Lower leg skin (tissue), 4 donors: ENCODE results near the gene DLGAP3. TPM values are rescaled to one million over a fixed set of nuclear protein-coding genes. Genes with fewer than 3 reads are reported as not detected.

ENCODE experiments used
- DNase-seq, 2 donors: peaks; one replicate each; pipeline ENCODE4 v3.0.0-alpha.2; 2019; ENCODE audit warnings: low spot score in 2 of 2
- H3K4me3 ChIP-seq: fragments of 200-600 bp; sonication (generic); 2 replicates; pipeline ENCODE4 v1.5.1; 2017; ENCODE audit warnings: mild to moderate bottlenecking, low read depth; ENCODE audit not compliant: poor library complexity, severe bottlenecking
- POLR2A ChIP-seq, 2 donors: fragments of 450-650 bp; IDR thresholded peaks; one replicate each; pipeline ENCODE4 v1.6.1; 2016 to 2017; ENCODE audit warnings: antibody characterized with exemption in 2 of 2, mild to moderate bottlenecking in 1 of 2, moderate library complexity in 1 of 2
- WGBS, 2 donors: methylation state at CpG; one replicate each; pipeline ENCODE4 v1.1.5; 2018; 5-methylcytosine and 5-hydroxymethylcytosine counted together
- intact Hi-C: fragments of 100-400 bp; cut with DNase I; formaldehyde crosslinking; loops from one replicate; pipeline ENCODE4 v1.15.0; 2023; ENCODE audit warnings: low total_unique reads
- total RNA-seq, 4 donors: library from RNA; depleted of rRNA; stranded (reverse); fragments of >200 nt; gene quantifications; one replicate each; pipeline ENCODE4 v1.1.0, GENCODE V29; 2016
- TF ChIP-seq, protein P1 (sequence below), 3 donors: fragments of 450-650 bp; IDR thresholded peaks; one replicate each; pipeline ENCODE4 v1.5.1; 2016; ENCODE audit warnings: antibody characterized with exemption in 3 of 3, mild to moderate bottlenecking in 3 of 3, moderate library complexity in 2 of 3

The DLGAP3 gene, protein sequence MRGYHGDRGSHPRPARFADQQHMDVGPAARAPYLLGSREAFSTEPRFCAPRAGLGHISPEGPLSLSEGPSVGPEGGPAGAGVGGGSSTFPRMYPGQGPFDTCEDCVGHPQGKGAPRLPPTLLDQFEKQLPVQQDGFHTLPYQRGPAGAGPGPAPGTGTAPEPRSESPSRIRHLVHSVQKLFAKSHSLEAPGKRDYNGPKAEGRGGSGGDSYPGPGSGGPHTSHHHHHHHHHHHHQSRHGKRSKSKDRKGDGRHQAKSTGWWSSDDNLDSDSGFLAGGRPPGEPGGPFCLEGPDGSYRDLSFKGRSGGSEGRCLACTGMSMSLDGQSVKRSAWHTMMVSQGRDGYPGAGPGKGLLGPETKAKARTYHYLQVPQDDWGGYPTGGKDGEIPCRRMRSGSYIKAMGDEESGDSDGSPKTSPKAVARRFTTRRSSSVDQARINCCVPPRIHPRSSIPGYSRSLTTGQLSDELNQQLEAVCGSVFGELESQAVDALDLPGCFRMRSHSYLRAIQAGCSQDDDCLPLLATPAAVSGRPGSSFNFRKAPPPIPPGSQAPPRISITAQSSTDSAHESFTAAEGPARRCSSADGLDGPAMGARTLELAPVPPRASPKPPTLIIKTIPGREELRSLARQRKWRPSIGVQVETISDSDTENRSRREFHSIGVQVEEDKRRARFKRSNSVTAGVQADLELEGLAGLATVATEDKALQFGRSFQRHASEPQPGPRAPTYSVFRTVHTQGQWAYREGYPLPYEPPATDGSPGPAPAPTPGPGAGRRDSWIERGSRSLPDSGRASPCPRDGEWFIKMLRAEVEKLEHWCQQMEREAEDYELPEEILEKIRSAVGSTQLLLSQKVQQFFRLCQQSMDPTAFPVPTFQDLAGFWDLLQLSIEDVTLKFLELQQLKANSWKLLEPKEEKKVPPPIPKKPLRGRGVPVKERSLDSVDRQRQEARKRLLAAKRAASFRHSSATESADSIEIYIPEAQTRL
- under 1 TPM in 2 of 4 donors, not detected in 2; 0.07 to 0.19 TPM for total RNA-seq

DNA sequence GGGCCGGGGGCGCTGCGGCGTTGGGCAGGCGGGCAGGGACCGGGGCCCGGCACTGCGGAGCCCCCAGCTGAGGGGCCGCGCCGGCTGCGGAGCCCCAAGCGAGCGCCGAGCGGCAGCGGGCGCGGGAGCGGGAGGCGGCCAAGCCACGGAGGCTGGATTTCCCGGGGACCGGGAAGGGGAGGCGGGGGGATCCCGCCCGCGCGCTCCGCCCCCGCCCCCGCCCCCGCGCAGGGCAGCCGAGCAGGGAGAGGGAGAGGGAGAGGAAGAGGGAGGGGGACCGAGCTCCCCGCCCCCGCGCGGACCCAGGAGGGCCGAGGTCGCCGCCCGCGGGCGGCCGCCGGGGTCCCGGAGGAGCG is at the start of gene DLGAP3:
TSS of gene DLGAP3 (minus strand) at position 154 of the 356 bp plus-strand sequence. CDS start 24,267 bp downstream, outside the sequence.
- intact Hi-C loops, result no loop called here
- WGBS, 2 donors, result 0% methylated on average over 8 to 19 of the region's 50 CpGs
- TF ChIP-seq POLR2A (IDR thresholded peaks at IDR 0.05), result no peak
- TF ChIP-seq, protein P1, sequence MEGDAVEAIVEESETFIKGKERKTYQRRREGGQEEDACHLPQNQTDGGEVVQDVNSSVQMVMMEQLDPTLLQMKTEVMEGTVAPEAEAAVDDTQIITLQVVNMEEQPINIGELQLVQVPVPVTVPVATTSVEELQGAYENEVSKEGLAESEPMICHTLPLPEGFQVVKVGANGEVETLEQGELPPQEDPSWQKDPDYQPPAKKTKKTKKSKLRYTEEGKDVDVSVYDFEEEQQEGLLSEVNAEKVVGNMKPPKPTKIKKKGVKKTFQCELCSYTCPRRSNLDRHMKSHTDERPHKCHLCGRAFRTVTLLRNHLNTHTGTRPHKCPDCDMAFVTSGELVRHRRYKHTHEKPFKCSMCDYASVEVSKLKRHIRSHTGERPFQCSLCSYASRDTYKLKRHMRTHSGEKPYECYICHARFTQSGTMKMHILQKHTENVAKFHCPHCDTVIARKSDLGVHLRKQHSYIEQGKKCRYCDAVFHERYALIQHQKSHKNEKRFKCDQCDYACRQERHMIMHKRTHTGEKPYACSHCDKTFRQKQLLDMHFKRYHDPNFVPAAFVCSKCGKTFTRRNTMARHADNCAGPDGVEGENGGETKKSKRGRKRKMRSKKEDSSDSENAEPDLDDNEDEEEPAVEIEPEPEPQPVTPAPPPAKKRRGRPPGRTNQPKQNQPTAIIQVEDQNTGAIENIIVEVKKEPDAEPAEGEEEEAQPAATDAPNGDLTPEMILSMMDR (IDR thresholded peaks at IDR 0.05), result no peak
- DNase-seq, result no peak
- no peak within 1 kb of the TSS for H3K4me3 ChIP-seq

DNA sequence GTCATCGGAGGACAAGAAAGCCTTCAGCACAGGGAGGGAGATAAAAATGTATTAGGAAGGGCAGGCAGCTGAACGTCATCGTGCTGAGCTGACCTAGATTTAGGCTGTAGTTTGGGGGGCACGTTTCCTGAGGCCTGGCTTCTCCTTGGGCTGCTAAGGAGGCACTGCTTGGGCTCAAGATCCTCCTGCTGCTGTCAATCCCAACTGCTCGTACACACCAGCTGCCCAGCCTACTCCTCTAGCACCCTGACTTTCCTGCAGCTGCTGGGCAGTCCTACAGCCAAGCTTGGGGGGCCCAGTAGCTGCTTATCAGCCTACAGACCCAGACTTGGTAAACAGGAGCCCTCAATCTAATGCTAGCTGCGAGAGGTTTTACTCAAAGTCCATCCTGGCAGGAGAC is 49.5 kb upstream of the DLGAP3 start:
- DNase-seq, result no peak
- WGBS, 2 donors, result 52 to 68% methylated on average over 6 of the region's 6 CpGs
- H3K4me3 ChIP-seq, result no peak overlapping the region
- TF ChIP-seq, protein P1 (IDR thresholded peaks at IDR 0.05), result no peak
- TF ChIP-seq POLR2A (IDR thresholded peaks at IDR 0.05), result no peak
- intact Hi-C loops, result no loop called here

DNA sequence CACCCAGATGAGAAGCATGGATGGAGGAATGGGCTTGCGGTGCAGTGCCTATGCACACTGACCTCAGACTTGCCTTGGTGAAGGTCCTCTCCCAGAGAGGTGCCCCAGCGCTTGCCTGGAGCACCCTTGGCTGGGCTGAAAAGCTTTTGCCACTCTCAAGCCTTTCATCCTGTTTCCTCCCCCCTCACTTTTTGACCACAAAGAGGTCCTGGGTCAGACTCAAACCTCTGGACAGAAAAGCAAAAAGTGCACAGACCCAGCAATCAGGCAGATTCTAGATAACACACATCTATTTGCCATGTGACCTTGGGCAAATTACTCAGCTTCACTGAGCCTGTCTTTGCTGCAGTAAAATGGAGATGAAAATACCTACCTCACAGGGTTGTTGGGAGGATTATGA is 48.4 kb upstream of the DLGAP3 start:
- TF ChIP-seq, protein P1 (IDR thresholded peaks at IDR 0.05), result no peak
- TF ChIP-seq POLR2A (IDR thresholded peaks at IDR 0.05), result no peak
- intact Hi-C loops, result no loop called here
- WGBS, 2 donors, result 100% methylated on average over 1 to 2 of the region's 2 CpGs
- no peak for DNase-seq
- no peak overlapping the region for H3K4me3 ChIP-seq

DNA sequence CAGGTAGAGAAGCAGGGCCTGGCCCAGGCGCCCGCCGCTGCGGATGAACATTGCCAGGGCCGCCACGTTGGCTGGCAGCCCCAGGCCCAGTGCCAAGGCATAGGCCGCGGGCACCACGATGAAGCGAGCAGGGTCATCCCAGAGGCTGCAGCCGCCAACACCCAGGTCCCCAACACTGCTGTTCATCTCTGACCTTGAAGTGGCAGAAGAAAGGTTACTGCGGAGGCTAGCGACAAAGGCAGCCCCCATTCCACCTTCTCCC is 47.7 kb upstream of the DLGAP3 start:
- TF ChIP-seq, protein P1 (IDR thresholded peaks at IDR 0.05), result no peak
- no peak for TF ChIP-seq POLR2A (IDR thresholded peaks at IDR 0.05)
- intact Hi-C loops, result no loop called here
- WGBS, 2 donors, result 94 to 95% methylated on average over 9 to 13 of the region's 13 CpGs
- DNase-seq, result no peak
- no peak overlapping the region for H3K4me3 ChIP-seq

DNA sequence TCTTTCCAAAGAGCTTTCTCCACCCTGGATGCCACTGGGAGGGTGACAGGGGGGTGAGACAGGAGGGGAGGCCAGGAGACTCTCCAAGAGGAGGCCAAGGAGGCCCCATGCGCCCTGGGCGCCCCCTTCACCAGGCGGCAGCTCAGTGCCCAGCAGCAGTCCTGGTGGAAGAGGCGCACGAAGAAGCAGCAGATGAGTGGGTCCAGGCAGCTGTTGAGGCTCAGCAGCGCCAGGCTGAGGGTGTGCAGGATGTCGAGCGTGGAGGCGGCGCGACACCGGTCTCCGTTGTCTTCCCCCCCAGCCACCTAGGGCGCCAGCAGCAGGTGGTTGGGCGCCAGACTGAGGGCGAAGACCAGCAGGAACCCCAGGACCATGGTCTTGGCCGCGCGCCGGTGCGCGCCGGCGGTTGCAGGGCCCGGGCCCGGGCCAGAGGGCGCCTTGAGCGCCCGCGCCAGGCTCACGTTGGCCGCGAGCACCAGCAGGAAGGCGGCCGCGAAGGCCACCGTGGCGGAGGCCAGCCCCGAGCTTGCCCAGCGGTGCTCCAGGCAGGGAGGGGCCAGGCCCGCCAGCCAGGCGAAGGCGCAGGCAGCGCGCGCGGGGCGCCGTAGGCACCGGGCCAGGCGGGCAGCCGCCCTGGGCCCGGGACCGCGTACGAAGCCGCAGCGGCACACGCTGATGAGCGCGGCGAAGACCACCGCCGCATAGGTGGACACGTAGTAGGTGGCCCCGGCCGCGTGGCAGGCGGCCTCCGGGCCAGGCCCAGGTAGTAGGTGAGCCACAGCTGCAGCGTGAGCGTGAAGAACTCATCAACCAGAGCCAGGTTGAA is 47.1 kb upstream of the DLGAP3 start:
- intact Hi-C loops, result no loop called here
- no peak for DNase-seq
- WGBS, 2 donors, result 77 to 81% methylated on average over 29 to 69 of the region's 72 CpGs
- TF ChIP-seq, protein P1 (IDR thresholded peaks at IDR 0.05), result no peak
- no peak for TF ChIP-seq POLR2A (IDR thresholded peaks at IDR 0.05)
- no peak overlapping the region for H3K4me3 ChIP-seq
